Skeletal muscle cell (primary cell): ENCODE results near the gene ITPRIP.

Experiments
- DNase-seq: peaks from one replicate; pipeline ENCODE4 v3.0.0-alpha.2; 2010; ENCODE audit warnings: low read depth
- H3K4me3 ChIP-seq: 2 replicates; pipeline ENCODE4 v1.5.1; 2011; ENCODE audit warnings: low read depth, mild to moderate bottlenecking, control low read depth, low read length, moderate library complexity

ITPRIP gene

DNA sequence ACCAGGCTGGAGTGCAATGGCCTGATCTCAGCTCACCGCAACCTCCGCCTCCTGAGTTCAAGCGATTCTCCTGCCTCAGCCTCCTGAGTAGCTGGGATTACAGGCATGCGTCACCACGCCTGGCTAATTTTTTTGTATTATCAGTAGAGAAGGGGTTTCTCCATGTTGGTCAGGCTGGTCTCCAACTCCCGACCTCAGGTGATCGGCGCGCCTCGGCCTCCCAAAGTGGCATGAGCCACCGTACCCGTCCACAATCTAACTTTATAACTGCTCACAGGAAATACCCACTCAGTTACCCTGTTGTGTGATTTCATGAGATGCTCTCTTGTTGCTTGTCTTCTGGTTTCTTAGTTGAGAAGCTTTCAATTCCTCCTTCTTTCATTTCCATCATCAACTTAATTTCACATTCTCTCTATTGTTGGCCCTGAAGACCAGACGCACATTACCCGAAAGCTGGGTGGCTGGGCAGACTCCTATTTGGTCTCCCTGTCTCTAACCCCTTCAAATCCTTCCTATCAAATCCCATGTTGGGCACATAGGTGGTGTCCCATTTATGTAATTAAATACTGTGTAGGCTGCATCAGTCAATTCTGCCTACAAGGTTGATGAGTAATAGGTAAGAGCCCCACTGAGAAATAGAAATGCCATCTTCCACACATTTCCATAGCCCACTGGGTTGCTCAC lies 70.4 kb downstream of the ITPRIP start:
- H3K4me3 ChIP-seq: peak overlapping the region; percentile 75
- no peak for DNase-seq

DNA sequence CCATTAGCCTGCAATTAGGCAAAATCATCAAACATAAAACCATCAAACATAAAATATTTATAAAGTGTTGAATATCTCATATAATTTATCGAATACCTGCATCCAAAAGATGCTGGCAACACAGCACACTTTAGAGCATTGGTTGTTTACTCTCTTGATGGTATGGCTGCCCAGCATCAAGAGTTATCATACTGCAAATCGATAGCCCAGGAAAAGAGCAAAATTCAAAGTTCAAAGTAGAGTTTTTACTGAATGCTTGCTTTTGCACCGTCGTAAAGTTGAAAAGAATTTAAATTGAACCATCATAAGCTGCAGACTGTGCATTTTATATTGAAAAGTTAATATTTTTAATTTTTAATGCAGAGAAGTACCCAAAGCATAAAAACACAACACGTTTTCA lies 73.5 kb downstream of the ITPRIP start:
- H3K4me3 ChIP-seq: no peak overlapping the region
- no peak for DNase-seq

DNA sequence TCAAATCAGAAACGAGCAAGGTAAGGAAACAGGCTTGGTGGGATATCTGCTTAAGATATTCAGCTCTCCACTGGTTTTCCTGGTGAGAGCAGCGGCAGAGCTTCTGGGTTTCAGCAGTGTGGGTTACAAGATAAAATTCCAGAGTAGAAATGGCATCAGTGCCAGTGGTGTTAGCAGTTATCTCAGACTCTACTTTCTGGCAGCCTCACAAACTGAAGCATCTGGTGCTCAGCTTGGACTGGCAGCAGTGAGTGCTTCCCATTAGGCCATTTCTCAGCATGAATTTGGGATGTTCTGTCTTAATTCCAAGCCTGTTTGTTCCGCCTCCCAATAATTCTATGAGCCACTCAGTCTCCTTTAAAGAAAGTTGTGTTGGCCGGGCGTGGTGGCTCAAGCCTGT lies 76.2 kb downstream of the ITPRIP start:
- H3K4me3 ChIP-seq: no peak overlapping the region
- no peak for DNase-seq

DNA sequence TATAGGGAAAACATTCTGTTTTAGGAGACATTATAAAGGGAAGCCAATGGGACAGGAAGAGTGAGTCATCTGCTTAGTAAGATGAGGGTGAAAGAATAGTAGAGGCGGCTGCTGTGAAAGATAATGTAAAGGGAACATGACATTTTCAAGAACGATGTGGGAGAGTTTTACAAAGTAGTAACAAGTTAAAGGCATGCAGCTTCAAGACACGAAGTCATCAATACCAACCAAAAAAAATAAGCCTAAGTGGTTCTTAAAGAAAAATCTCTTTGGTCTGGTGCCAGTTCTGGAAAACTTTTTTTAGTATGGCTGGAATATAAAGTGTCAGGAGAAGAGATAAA lies 77.5 kb downstream of the ITPRIP start:
- H3K4me3 ChIP-seq: no peak overlapping the region

DNA sequence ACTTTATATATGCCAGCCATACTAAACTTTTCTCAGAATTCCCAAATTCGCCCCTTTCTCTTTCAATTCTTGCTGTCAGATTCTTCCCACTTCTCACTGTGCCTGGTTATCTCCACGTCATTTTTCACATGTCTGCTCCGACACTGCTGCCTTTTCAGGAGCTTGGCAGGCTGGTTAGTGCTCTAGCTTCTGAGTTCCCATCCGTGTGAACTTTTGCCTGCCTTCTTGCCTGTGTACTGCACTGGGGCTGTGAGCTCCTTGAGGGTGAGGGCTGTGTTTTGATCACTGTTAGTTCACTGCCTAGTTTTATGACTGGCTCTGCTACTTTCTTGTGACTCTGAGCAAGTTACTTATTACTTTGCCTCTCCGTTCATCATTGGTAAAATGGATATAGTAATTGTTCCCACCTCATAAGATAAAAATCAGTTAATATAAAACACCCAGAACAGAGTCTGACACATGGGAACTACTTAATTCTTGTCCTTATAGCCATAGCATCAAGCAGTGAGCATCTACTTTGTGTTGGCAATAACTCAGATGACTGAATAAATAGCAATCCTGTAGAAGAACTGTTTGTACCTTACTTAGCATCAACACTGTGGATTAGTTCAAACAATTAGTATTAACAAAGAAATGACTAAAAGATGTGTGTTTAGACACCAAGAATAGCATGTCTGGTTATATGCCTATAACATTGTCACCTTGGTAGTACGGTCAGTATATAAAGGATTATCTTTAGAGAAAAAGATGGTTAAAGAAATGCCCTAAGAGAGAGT lies 78.1 kb downstream of the ITPRIP start:
- H3K4me3 ChIP-seq: no peak overlapping the region

More for the DNA sequence above, 77.5 kb downstream of the ITPRIP start:
- peak; percentile 52 for DNase-seq

More for the DNA sequence above, 78.1 kb downstream of the ITPRIP start:
- no peak for DNase-seq
